Neural cell (in vitro differentiated cells): ENCODE measurements around the gene PTPRA. TPM values are rescaled to one million over a fixed set of nuclear protein-coding genes. Genes with fewer than 3 reads are reported as not detected.

Source experiments
- H2AFZ ChIP-seq: fragments of 200-600, 300-800 bp; sonication (generic), shearing (Covaris generic); 2 replicates; pipeline ENCODE4 v1.6.0; 2014; ENCODE audit warnings: low read depth, mild to moderate bottlenecking, antibody characterized with exemption, low read length, moderate library complexity
- H3F3A ChIP-seq: fragments of 200-600 bp; shearing (Covaris generic); 2 replicates; pipeline ENCODE4 v1.6.1; 2016; ENCODE audit warnings: mild to moderate bottlenecking, moderate library complexity, mixed read lengths, antibody characterized with exemption, low read length; ENCODE audit not compliant: insufficient read depth, poor library complexity, severe bottlenecking
- H3K27ac ChIP-seq: fragments of 200-600, 300-800 bp; sonication (generic), shearing (Covaris generic); 2 replicates; pipeline ENCODE4 v1.5.1; 2014; ENCODE audit warnings: mild to moderate bottlenecking, low read length, moderate library complexity
- H3K27me3 ChIP-seq: fragments of 300-800, 200-600 bp; sonication (generic), shearing (Covaris generic); 2 replicates; pipeline ENCODE4 v1.6.0; 2014; ENCODE audit warnings: mild to moderate bottlenecking, low read depth, low read length, moderate library complexity; ENCODE audit not compliant: insufficient read depth
- H3K36me3 ChIP-seq: fragments of 300-800, 200-600 bp; sonication (generic), shearing (Covaris generic); 2 replicates; pipeline ENCODE4 v1.5.1; 2014; ENCODE audit warnings: mild to moderate bottlenecking, antibody characterized with exemption, low read length, moderate library complexity; ENCODE audit not compliant: insufficient read depth
- H3K4me2 ChIP-seq: fragments of 300-800, 200-600 bp; sonication (generic), shearing (Covaris generic); 2 replicates; pipeline ENCODE4 v1.6.0; 2014; ENCODE audit warnings: mild to moderate bottlenecking, low read length
- H3K4me3 ChIP-seq: fragments of 300-800, 200-600 bp; sonication (generic), shearing (Covaris generic); 2 replicates; pipeline ENCODE4 v1.5.1; 2014; ENCODE audit warnings: mild to moderate bottlenecking, low read length, moderate library complexity
- H3K79me2 ChIP-seq: fragments of 200-600 bp; shearing (Covaris generic); replicated peaks from 2 replicates; pipeline ENCODE4 v1.6.0; 2014; ENCODE audit warnings: mild to moderate bottlenecking, low read length, moderate library complexity; ENCODE audit not compliant: insufficient read depth
- H3K9ac ChIP-seq: fragments of 300-800, 200-600 bp; sonication (generic), shearing (Covaris generic); 2 replicates; pipeline ENCODE4 v1.6.1; 2016; ENCODE audit warnings: mild to moderate bottlenecking, low read length, mixed read lengths
- H3K9me2 ChIP-seq: fragments of 200-600 bp; shearing (Covaris generic); 2 replicates; pipeline ENCODE4 v1.6.1; 2016; ENCODE audit warnings: mild to moderate bottlenecking, low read length, mixed read lengths; ENCODE audit not compliant: insufficient read depth
- H3K9me3 ChIP-seq: fragments of 200-600, 300-800 bp; sonication (generic), shearing (Covaris generic); 2 replicates; pipeline ENCODE4 v1.6.1; 2016; ENCODE audit warnings: mild to moderate bottlenecking, mixed run types, low read length, moderate library complexity, mixed read lengths
- H4K20me1 ChIP-seq: fragments of 200-600 bp; shearing (Covaris generic); 2 replicates; pipeline ENCODE4 v1.6.1; 2016; ENCODE audit warnings: mild to moderate bottlenecking, mixed run types; ENCODE audit not compliant: insufficient read depth
- EP300 ChIP-seq: fragments of 450-650 bp; conservative IDR thresholded peaks from 2 replicates; pipeline ENCODE4 v1.6.1; 2014; ENCODE audit warnings: antibody characterized with exemption, mild to moderate bottlenecking, moderate library complexity; ENCODE audit not compliant: poor library complexity, severe bottlenecking
- EZH2 ChIP-seq: fragments of 200-600, 300-800 bp; shearing (Covaris generic), sonication (generic); IDR thresholded peaks from 2 replicates; pipeline ENCODE4 v1.6.1; 2014; ENCODE audit warnings: antibody characterized with exemption, low read length, borderline replicate concordance, mild to moderate bottlenecking; ENCODE audit not compliant: insufficient read depth, poor library complexity, severe bottlenecking
- MXI1 ChIP-seq: fragments of 450-650 bp; conservative IDR thresholded peaks from 2 replicates; pipeline ENCODE4 v1.6.1; 2014; ENCODE audit warnings: antibody characterized with exemption, mild to moderate bottlenecking; ENCODE audit not compliant: poor library complexity, severe bottlenecking
- POLR2AphosphoS5 ChIP-seq: IDR thresholded peaks from 2 replicates; pipeline ENCODE4 v1.6.1; 2012
- RAD21 ChIP-seq: fragments of 450-650 bp; conservative IDR thresholded peaks from 2 replicates; pipeline ENCODE4 v1.6.1; 2014; ENCODE audit warnings: antibody characterized with exemption, mild to moderate bottlenecking, moderate library complexity
- REST ChIP-seq: IDR thresholded peaks from 2 replicates; pipeline ENCODE4 v1.6.1; 2012; ENCODE audit warnings: borderline replicate concordance
- SMC3 ChIP-seq: fragments of 450-650 bp; conservative IDR thresholded peaks from 2 replicates; pipeline ENCODE4 v1.6.1; 2014; ENCODE audit warnings: antibody characterized with exemption, mild to moderate bottlenecking, moderate library complexity; ENCODE audit not compliant: poor library complexity
- TAF1 ChIP-seq: IDR thresholded peaks from 2 replicates; pipeline ENCODE4 v1.6.1; 2012; ENCODE audit warnings: low read depth
- polyA plus RNA-seq: library from polyadenylated mRNA; depleted of rRNA; stranded (reverse); fragments of >200 nt; gene quantifications from 2 replicates; pipeline ENCODE4 v1.2.3, GENCODE V29; 2014
- TF ChIP-seq, protein P1 (sequence below): fragments of 450-650 bp; IDR thresholded peaks from 2 replicates; pipeline ENCODE4 v1.5.1; 2014; ENCODE audit warnings: antibody characterized with exemption, mild to moderate bottlenecking, moderate library complexity; ENCODE audit not compliant: poor library complexity, severe bottlenecking

Gene PTPRA
- polyA plus RNA-seq, 1 donor from 2014 or later, result 68.2 TPM

DNA sequence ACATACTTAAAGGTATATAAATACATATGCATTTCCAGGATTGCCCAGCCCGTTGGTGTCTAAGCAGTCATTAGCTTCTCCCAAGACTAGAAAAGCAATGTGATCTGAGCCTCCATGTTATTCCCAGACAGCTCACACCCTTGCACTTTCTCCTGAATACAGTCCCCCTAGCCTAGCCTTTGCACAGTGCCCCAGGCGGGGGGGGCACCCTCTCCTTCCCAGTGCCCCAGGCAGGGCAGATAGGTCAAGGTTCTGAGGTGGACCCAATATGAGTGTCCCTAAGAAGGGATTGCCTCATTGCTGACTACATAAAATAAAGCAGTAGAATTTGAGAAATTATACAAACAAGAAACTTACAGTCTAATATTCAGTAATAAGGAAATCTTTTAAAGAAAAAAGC, 154.7 kb downstream of the PTPRA start:
- Histone ChIP-seq H4K20me1 (no peaks in the 10 kb centered on the region), H3K9me3 (no peaks in the 10 kb centered on the region), H3K27me3 (no peaks in the 10 kb centered on the region), H3K79me2 (no peaks in the 10 kb centered on the region), H3K27ac (no peak overlapping the region), H3K9me2 (no peaks in the 10 kb centered on the region), H3F3A (no peaks in the 10 kb centered on the region), H3K36me3 (peaks cover 5% of the 10 kb centered on the region), H3K4me2 (no peak overlapping the region), H2AFZ (no peak overlapping the region), H3K9ac (no peak overlapping the region), H3K4me3 (no peak overlapping the region)
- TF ChIP-seq RAD21, result no peak
- no peak for TF ChIP-seq TAF1
- no peak for TF ChIP-seq SMC3
- TF ChIP-seq EP300, result no peak
- TF ChIP-seq, protein P1, sequence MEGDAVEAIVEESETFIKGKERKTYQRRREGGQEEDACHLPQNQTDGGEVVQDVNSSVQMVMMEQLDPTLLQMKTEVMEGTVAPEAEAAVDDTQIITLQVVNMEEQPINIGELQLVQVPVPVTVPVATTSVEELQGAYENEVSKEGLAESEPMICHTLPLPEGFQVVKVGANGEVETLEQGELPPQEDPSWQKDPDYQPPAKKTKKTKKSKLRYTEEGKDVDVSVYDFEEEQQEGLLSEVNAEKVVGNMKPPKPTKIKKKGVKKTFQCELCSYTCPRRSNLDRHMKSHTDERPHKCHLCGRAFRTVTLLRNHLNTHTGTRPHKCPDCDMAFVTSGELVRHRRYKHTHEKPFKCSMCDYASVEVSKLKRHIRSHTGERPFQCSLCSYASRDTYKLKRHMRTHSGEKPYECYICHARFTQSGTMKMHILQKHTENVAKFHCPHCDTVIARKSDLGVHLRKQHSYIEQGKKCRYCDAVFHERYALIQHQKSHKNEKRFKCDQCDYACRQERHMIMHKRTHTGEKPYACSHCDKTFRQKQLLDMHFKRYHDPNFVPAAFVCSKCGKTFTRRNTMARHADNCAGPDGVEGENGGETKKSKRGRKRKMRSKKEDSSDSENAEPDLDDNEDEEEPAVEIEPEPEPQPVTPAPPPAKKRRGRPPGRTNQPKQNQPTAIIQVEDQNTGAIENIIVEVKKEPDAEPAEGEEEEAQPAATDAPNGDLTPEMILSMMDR, result no peak
- TF ChIP-seq EZH2, result no peak
- TF ChIP-seq REST, result no peak

GRCh38 chr20:3031524-3032147, 158.4 kb downstream of the PTPRA start:
- H3K9me2 ChIP-seq, result no peaks in the 10 kb centered on the region
- no peaks in the 10 kb centered on the region for H4K20me1 ChIP-seq
- H3K27me3 ChIP-seq, result no peaks in the 10 kb centered on the region
- no peak overlapping the region for H3K27ac ChIP-seq
- no peaks in the 10 kb centered on the region for H3K9me3 ChIP-seq
- H3K36me3 ChIP-seq, result peaks cover 9% of the 10 kb centered on the region
- H3K4me3 ChIP-seq, result no peak overlapping the region
- TF ChIP-seq RAD21 (no peak), REST (no peak), TAF1 (no peak), EZH2 (no peak), MXI1 (no peak), EP300 (no peak), SMC3 (no peak), POLR2AphosphoS5 (no peak)
- TF ChIP-seq, protein P1, result no peak
- no peak overlapping the region for H3K4me2 ChIP-seq
- no peaks in the 10 kb centered on the region for H3K79me2 ChIP-seq
- H3F3A ChIP-seq, result no peaks in the 10 kb centered on the region
- no peak overlapping the region for H3K9ac ChIP-seq
- no peak overlapping the region for H2AFZ ChIP-seq
